ENCODE data around the gene SOX18.
A peak's percentile ranks its signal among the peaks of the same experiment; 100 is the strongest.

Gene SOX18

GRCh38 chr20:64067733-64068307, 18.4 kb upstream of the SOX18 start:
- H3K9me3 ChIP-seq (ENCODE audit: insufficient read depth, low read length) = no peaks in the 10 kb centered on the region
- no peak for DNase-seq (ENCODE audit: low read depth, low spot score)
- H3K27me3 ChIP-seq (ENCODE audit: insufficient read depth, insufficient read length) = no peaks in the 10 kb centered on the region
- peaks cover 38% of the 10 kb centered on the region for H3K4me1 ChIP-seq (ENCODE audit: insufficient read depth, insufficient read length)
- TF ChIP-seq YY1 (IDR thresholded peaks at IDR 0.05; ENCODE audit: insufficient read depth, insufficient read length) (no peak), ZNF274 (IDR thresholded peaks at IDR 0.05; ENCODE audit: low read depth, low read length) (no peak), SUZ12 (IDR thresholded peaks at IDR 0.05; ENCODE audit: extremely low read depth, insufficient read depth, insufficient read length) (no peak)
- peak overlapping the region; percentile 39 for H3K9ac ChIP-seq (ENCODE audit: insufficient read length, low read depth)
- no peak overlapping the region for H3K4me3 ChIP-seq (ENCODE audit: insufficient read length, low read depth)
- peaks cover 18% of the 10 kb centered on the region for H3K36me3 ChIP-seq (ENCODE audit: insufficient read depth, insufficient read length, low read length)

- Histone ChIP-seq H3K9me3 (ENCODE audit: insufficient read depth, low read length) (no peaks in the 10 kb centered on the region), H3K36me3 (ENCODE audit: insufficient read depth, insufficient read length, low read length) (peaks cover 11% of the 10 kb centered on the region), H3K4me3 (ENCODE audit: insufficient read length, low read depth) (no peak overlapping the region), H3K4me1 (ENCODE audit: insufficient read depth, insufficient read length) (peaks cover 41% of the 10 kb centered on the region), H3K9ac (ENCODE audit: insufficient read length, low read depth) (peak overlapping the region; percentile 39), H3K27me3 (ENCODE audit: insufficient read depth, insufficient read length) (no peaks in the 10 kb centered on the region)
- TF ChIP-seq SUZ12 (IDR thresholded peaks at IDR 0.05; ENCODE audit: extremely low read depth, insufficient read depth, insufficient read length) (no peak), YY1 (IDR thresholded peaks at IDR 0.05; ENCODE audit: insufficient read depth, insufficient read length) (no peak), ZNF274 (IDR thresholded peaks at IDR 0.05; ENCODE audit: low read depth, low read length) (no peak)
- DNase-seq (ENCODE audit: low read depth, low spot score) = no peak
Measured at GRCh38 chr20:64067005-64067632, 17.7 kb upstream of the SOX18 start.

DNA sequence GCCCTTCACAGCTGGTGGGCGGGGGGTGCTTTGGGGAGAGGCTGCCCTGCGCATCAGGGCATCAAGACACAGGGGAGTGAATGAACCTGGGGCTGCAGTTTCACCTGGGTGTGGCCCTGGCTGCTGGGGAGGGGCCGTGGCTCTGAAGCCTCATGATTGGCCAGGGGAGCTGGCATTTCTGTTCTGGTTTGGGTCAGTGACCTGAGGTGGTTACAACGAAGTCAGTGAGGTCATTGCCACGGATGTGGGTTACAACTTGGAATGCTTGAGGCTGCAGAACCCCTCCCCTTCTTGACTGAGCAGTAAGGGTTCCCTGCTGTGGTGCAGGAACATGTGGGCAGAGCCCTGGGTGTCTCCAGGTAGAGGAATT, 16.5 kb upstream of the SOX18 start:
- Histone ChIP-seq H3K9ac (ENCODE audit: insufficient read length, low read depth) (no peak overlapping the region), H3K4me1 (ENCODE audit: insufficient read depth, insufficient read length) (peaks cover 43% of the 10 kb centered on the region), H3K36me3 (ENCODE audit: insufficient read depth, insufficient read length, low read length) (peaks cover 6% of the 10 kb centered on the region), H3K27me3 (ENCODE audit: insufficient read depth, insufficient read length) (no peaks in the 10 kb centered on the region), H3K4me3 (ENCODE audit: insufficient read length, low read depth) (no peak overlapping the region), H3K9me3 (ENCODE audit: insufficient read depth, low read length) (no peaks in the 10 kb centered on the region)
- TF ChIP-seq YY1 (IDR thresholded peaks at IDR 0.05; ENCODE audit: insufficient read depth, insufficient read length) (no peak), ZNF274 (IDR thresholded peaks at IDR 0.05; ENCODE audit: low read depth, low read length) (no peak), SUZ12 (IDR thresholded peaks at IDR 0.05; ENCODE audit: extremely low read depth, insufficient read depth, insufficient read length) (no peak)
- no peak for DNase-seq (ENCODE audit: low read depth, low spot score)

GRCh38 chr20:64065062-64065973, 15.9 kb upstream of the SOX18 start:
- Histone ChIP-seq H3K4me3 (ENCODE audit: insufficient read length, low read depth) (no peak overlapping the region), H3K36me3 (ENCODE audit: insufficient read depth, insufficient read length, low read length) (peaks cover 2% of the 10 kb centered on the region), H3K9me3 (ENCODE audit: insufficient read depth, low read length) (no peaks in the 10 kb centered on the region), H3K9ac (ENCODE audit: insufficient read length, low read depth) (peak overlapping the region; percentile 0), H3K27me3 (ENCODE audit: insufficient read depth, insufficient read length) (no peaks in the 10 kb centered on the region), H3K4me1 (ENCODE audit: insufficient read depth, insufficient read length) (peaks cover 41% of the 10 kb centered on the region)
- TF ChIP-seq ZNF274 (IDR thresholded peaks at IDR 0.05; ENCODE audit: low read depth, low read length) (no peak), SUZ12 (IDR thresholded peaks at IDR 0.05; ENCODE audit: extremely low read depth, insufficient read depth, insufficient read length) (no peak), YY1 (IDR thresholded peaks at IDR 0.05; ENCODE audit: insufficient read depth, insufficient read length) (no peak)
- DNase-seq (ENCODE audit: low read depth, low spot score) = no peak

DNA sequence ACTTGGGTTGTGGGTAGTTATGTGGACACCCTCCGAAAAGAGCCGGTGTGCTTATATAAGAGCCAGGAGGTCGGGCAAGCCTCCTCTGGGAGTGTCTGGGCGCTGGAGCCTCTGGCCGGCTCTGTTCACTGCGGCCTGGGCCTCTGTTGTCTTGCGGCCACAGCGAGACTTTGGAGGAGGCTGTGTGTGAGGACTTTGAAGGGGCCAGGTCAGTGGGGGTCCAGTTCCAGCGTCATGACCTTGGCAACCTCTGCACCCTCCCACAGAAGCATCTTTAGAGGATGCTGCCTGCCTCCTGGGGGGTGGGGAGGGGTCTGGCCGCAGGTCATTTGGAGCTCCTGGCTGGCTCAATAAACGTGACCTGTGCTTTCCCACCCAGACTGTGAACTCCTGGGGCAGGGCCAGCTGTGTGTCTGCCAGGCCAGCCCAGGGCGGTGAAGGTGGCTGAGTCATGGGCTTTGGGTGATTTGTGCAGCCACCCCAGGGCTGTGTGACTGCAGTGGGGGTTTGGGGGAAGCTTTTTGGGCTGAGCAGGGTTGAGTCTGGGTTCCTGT, 14.8 kb upstream of the SOX18 start:
- TF ChIP-seq YY1 (IDR thresholded peaks at IDR 0.05; ENCODE audit: insufficient read depth, insufficient read length) (no peak), ZNF274 (IDR thresholded peaks at IDR 0.05; ENCODE audit: low read depth, low read length) (no peak), SUZ12 (IDR thresholded peaks at IDR 0.05; ENCODE audit: extremely low read depth, insufficient read depth, insufficient read length) (no peak)
- Histone ChIP-seq H3K36me3 (ENCODE audit: insufficient read depth, insufficient read length, low read length) (no peaks in the 10 kb centered on the region), H3K9me3 (ENCODE audit: insufficient read depth, low read length) (no peaks in the 10 kb centered on the region), H3K4me1 (ENCODE audit: insufficient read depth, insufficient read length) (peaks cover 40% of the 10 kb centered on the region), H3K4me3 (ENCODE audit: insufficient read length, low read depth) (peak overlapping the region; percentile 88), H3K9ac (ENCODE audit: insufficient read length, low read depth) (peak overlapping the region; percentile 96), H3K27me3 (ENCODE audit: insufficient read depth, insufficient read length) (no peaks in the 10 kb centered on the region)
- DNase-seq (ENCODE audit: low read depth, low spot score) = no peak

DNA sequence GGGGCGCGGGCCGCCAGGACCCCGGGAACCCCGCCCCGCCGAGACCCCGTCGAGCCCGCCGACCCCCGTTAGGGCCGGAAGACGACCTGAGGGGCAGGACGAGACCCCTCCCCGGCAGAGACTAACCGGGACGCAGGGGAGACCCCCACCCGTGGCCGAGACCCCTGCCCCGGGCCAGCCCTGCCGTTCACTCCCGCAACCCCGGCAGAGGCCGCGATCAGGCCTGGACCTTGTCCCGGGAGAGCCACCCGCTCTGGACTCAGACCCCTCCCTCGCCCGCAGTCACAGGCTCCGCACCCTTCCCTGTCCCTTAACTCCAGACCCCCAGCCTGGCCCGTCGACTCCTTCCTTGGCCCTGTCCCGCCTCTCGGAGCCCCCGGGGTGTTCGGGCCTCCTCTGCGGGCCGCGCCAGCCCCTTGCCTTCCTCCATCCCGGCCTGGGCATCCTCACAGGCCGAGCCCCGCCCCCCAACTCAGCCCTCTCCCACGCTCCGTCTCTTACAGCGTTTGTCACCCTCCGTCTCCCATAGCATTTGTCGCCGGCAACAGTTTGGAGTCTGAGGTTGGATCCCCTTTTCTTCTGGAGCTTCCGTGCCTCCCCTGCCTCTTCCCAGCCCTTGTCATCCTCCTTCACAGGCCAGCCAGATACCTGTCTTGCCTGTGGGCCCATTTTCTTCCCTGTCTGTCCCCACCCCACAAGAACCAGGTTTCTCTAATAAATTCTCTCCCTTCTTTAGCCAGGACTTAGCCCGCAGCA, 14.1 kb upstream of the SOX18 start:
- Histone ChIP-seq H3K4me3 (ENCODE audit: insufficient read length, low read depth) (peak overlapping the region; percentile 88), H3K9me3 (ENCODE audit: insufficient read depth, low read length) (no peaks in the 10 kb centered on the region), H3K9ac (ENCODE audit: insufficient read length, low read depth) (peak overlapping the region; percentile 96), H3K4me1 (ENCODE audit: insufficient read depth, insufficient read length) (peaks cover 35% of the 10 kb centered on the region), H3K27me3 (ENCODE audit: insufficient read depth, insufficient read length) (no peaks in the 10 kb centered on the region), H3K36me3 (ENCODE audit: insufficient read depth, insufficient read length, low read length) (no peaks in the 10 kb centered on the region)
- TF ChIP-seq SUZ12 (IDR thresholded peaks at IDR 0.05; ENCODE audit: extremely low read depth, insufficient read depth, insufficient read length) (no peak), YY1 (IDR thresholded peaks at IDR 0.05; ENCODE audit: insufficient read depth, insufficient read length) (no peak), ZNF274 (IDR thresholded peaks at IDR 0.05; ENCODE audit: low read depth, low read length) (no peak)
- no peak for DNase-seq (ENCODE audit: low read depth, low spot score)

All from NT2/D1 (cell line).